Endothelial cell of umbilical vein (primary cell): Measurements from ENCODE around the gene BSG. TPM values are rescaled to one million over a fixed set of nuclear protein-coding genes. Genes with fewer than 3 reads are reported as not detected.

ENCODE experiments used
- BruUV-seq: library from RNA; stranded (reverse); fragments of 400-500 nt; replicated peaks from 2 replicates; lab custom pipeline; 2021; lab: Mats Ljungman, UMichigan
- CTCF ChIA-PET: fragments of 300-600, 350-600 bp; sonication (Branson Sonifier 250); formaldehyde crosslinking; loops from one replicate; lab custom pipeline; 2021; ENCODE audit warnings: antibody characterized with exemption, inconsistent platforms; lab: Charles Lee
- POLR2A ChIA-PET: fragments of 300-600, 350-600 bp; sonication (Branson Sonifier 250); formaldehyde crosslinking; loops from one replicate; lab custom pipeline; 2021; ENCODE audit warnings: antibody characterized with exemption, inconsistent platforms; lab: Charles Lee
- DNase-seq: peaks from one replicate; pipeline ENCODE4 v3.0.0-alpha.2; 2011; ENCODE audit warnings: low read depth, low spot score
- FAIRE-seq: peaks from 2 replicates; lab custom pipeline; 2011; peaks lifted over from hg19 to GRCh38; lab: Jason Lieb, UNC
- H2AFZ ChIP-seq: 2 replicates; pipeline ENCODE4 v1.6.0; 2012; ENCODE audit warnings: low read depth, low read length, control low read depth, inconsistent platforms
- H3K27ac ChIP-seq: 2 replicates; pipeline ENCODE4 v1.5.1; 2011; ENCODE audit warnings: low read depth, mild to moderate bottlenecking, control low read depth, low read length, moderate library complexity; ENCODE audit not compliant: insufficient read depth
- H3K27me3 ChIP-seq, 2 experiments: 2 replicates each; pipeline versions ENCODE4 v1.6.0 to v1.6.1; 2011; ENCODE audit warnings: low read length in 2 of 2, mixed read lengths in 1 of 2; ENCODE audit not compliant: control insufficient read depth in 2 of 2, insufficient read depth in 2 of 2
- H3K36me3 ChIP-seq, 2 experiments: 2 replicates in 1 of 2; 3 replicates in 1 of 2; pipeline ENCODE4 v1.5.1; 2011; ENCODE audit warnings: low read length in 2 of 2, mild to moderate bottlenecking in 1 of 2, moderate library complexity in 1 of 2; ENCODE audit not compliant: control insufficient read depth in 2 of 2, insufficient read depth in 2 of 2; ENCODE audit errors: extremely low read depth in 1 of 2
- H3K4me1 ChIP-seq: 3 replicates; pipeline ENCODE4 v1.5.1; 2011; ENCODE audit warnings: mild to moderate bottlenecking, low read length; ENCODE audit not compliant: control insufficient read depth, insufficient read depth; ENCODE audit errors: extremely low read depth
- H3K4me2 ChIP-seq: 2 replicates; pipeline ENCODE4 v1.6.1; 2011; ENCODE audit warnings: low read length, control low read depth, mixed read lengths; ENCODE audit not compliant: insufficient read depth
- H3K4me3 ChIP-seq, 3 experiments: fragments of 200-600 bp in 1 of 3; sonication (generic), shearing (Covaris generic) in 1 of 3; replicated peaks in 1 of 3; 2 replicates each; pipeline ENCODE4 v1.5.1; 2011 to 2016; ENCODE audit warnings: control low read depth in 3 of 3, low read length in 3 of 3, mild to moderate bottlenecking in 2 of 3, inconsistent platforms in 1 of 3, low read depth in 1 of 3, moderate library complexity in 1 of 3; ENCODE audit not compliant: insufficient read depth in 1 of 3
- H3K79me2 ChIP-seq: 2 replicates; pipeline ENCODE4 v1.6.0; 2012; ENCODE audit warnings: low read length, inconsistent platforms; ENCODE audit not compliant: control insufficient read depth, insufficient read depth
- H3K9ac ChIP-seq: replicated peaks from 2 replicates; pipeline ENCODE3; 2011; ENCODE audit warnings: low read length, control low read depth; ENCODE audit not compliant: insufficient read depth; ENCODE audit errors: extremely low read depth
- H3K9me1 ChIP-seq: replicated peaks from 3 replicates; pipeline ENCODE4 v1.6.0; 2011; ENCODE audit warnings: mild to moderate bottlenecking, low read length; ENCODE audit not compliant: control insufficient read depth, insufficient read depth; ENCODE audit errors: extremely low read depth
- H3K9me3 ChIP-seq: replicated peaks from 2 replicates; pipeline ENCODE4 v1.5.1; 2012; ENCODE audit warnings: low read length, inconsistent platforms; ENCODE audit not compliant: control insufficient read depth, insufficient read depth
- H4K20me1 ChIP-seq: replicated peaks from 2 replicates; pipeline ENCODE3; 2011; ENCODE audit warnings: mild to moderate bottlenecking, low read length; ENCODE audit not compliant: control insufficient read depth, insufficient read depth; ENCODE audit errors: extremely low read depth
- EZH2 ChIP-seq: IDR thresholded peaks from 2 replicates; pipeline ENCODE4 v1.6.1; 2012; ENCODE audit warnings: borderline replicate concordance, low read depth, mild to moderate bottlenecking, moderate library complexity, low read length, inconsistent platforms; ENCODE audit not compliant: severe bottlenecking
- FOS ChIP-seq: IDR thresholded peaks from 2 replicates; pipeline ENCODE4 v1.6.1; 2011; ENCODE audit warnings: mild to moderate bottlenecking, low read length, moderate library complexity, borderline replicate concordance; ENCODE audit not compliant: insufficient read depth
- GATA2 ChIP-seq: IDR thresholded peaks from 2 replicates; pipeline ENCODE4 v1.7.0; 2011; ENCODE audit warnings: low read depth, mild to moderate bottlenecking, moderate library complexity, mixed read lengths, low read length; ENCODE audit not compliant: insufficient read length, insufficient read depth
- JUN ChIP-seq: IDR thresholded peaks from 2 replicates; pipeline ENCODE4 v1.6.1; 2011; ENCODE audit warnings: borderline replicate concordance, low read depth; ENCODE audit not compliant: insufficient read length, insufficient read depth
- MYC ChIP-seq: IDR thresholded peaks from one replicate; pipeline ENCODE4 v1.6.1; 2011; ENCODE audit warnings: mild to moderate bottlenecking, low read depth, low read length
- POLR2A ChIP-seq: IDR thresholded peaks from 2 replicates; pipeline ENCODE4 v1.6.1; 2012; ENCODE audit warnings: low read depth, mild to moderate bottlenecking, control low read depth, low read length
- POLR2AphosphoS5 ChIP-seq: IDR thresholded peaks from 2 replicates; pipeline ENCODE4 v1.6.1; 2012; ENCODE audit warnings: low read depth, mild to moderate bottlenecking, control low read depth, low read length, moderate library complexity; ENCODE audit not compliant: insufficient read depth
- dilution Hi-C: fragments of 300-500 bp; cut with MboI; formaldehyde crosslinking; loops from one replicate; pipeline ENCODE4 v1.15.0; 2019; ENCODE audit warnings: low sequenced_read_pairs; ENCODE audit not compliant: extremely low pct_ligation_motif_present
- intact Hi-C: fragments of 100-400 bp; cut with micrococcal nuclease; formaldehyde crosslinking; loops from one replicate; pipeline ENCODE4 v1.10.0; 2022
- polyA plus RNA-seq, 4 experiments: library from polyadenylated mRNA; depleted of rRNA in 3 of 4; stranded (reverse) in 3 of 4; unstranded in 1 of 4; fragments of >200 nt; gene quantifications; 2 replicates each; pipeline versions ENCODE4 v1.2.1 to v1.2.3, GENCODE V29; 2011 to 2012; ENCODE audit warnings: missing spikeins in 1 of 4
- total RNA-seq: library from RNA; stranded (reverse); gene quantifications from 2 replicates; pipeline ENCODE4 v1.2.3, GENCODE V29; 2021
- TF ChIP-seq, protein P1 (sequence below): IDR thresholded peaks from 2 replicates; pipeline ENCODE4 v1.6.1; 2011; ENCODE audit not compliant: insufficient read depth, insufficient read length
- TF ChIP-seq, protein P2 (sequence below), 2 donors: IDR thresholded peaks; 1 replicate in 1 of 2; 2 replicates in 1 of 2; pipeline ENCODE4 v1.5.1; 2011; ENCODE audit warnings: low read length in 2 of 2, mild to moderate bottlenecking in 2 of 2, moderate library complexity in 2 of 2, control low read depth in 1 of 2, inconsistent platforms in 1 of 2, low read depth in 1 of 2; ENCODE audit not compliant: insufficient read depth in 1 of 2; ENCODE audit errors: extremely low read depth in 1 of 2

The BSG gene
- total and polyA plus RNA-seq, 2 donors (not counting 3 experiments of a cell fraction or from before 2014, with no cell fraction given), result 485 to 661 TPM

DNA sequence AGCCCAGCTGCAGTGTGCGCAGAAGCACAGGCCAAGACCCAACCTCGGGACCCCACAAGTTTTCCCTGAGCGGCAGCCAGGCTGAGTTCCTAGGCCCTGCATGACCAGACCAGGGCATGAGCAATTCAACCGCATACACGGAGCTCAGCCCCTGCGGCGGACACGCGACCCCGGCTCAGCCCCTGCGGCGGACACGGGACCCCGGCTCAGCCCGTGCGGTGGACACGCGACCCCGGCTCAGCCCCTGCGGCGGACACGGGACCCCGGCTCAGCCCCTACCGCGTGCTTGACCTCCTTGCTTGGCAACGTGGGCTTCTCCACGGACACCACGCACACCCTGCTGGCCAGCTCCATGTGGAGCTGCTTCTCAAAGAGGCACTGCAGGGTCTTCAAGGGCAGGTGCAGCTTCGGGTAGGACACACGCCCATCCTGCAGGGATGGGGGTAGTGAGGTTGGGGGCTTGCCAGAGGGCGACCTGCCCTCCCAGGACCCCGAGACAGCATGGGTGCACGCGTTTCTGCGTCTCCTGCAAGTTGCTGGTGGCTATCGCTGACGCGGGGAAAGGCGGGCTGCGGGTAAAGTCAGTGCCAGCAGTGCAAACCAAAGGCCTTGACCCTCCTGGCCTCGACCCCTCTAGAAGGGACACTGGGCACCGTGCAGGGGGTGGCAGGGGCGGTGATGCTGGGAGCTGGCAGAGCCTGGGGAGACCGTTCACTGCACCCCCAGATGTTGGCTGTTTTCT, 51.0 kb downstream of the BSG start:
- no TSS peak for BruUV-seq
- no peaks in the 10 kb centered on the region for H3K79me2 ChIP-seq
- peaks cover 3 to 31% of the 10 kb centered on the region in 2 experiments for H3K36me3 ChIP-seq
- dilution Hi-C loops, result no loop called here
- TF ChIP-seq EZH2, result no peak
- no peak for TF ChIP-seq JUN
- H3K9ac ChIP-seq, result no peak overlapping the region
- no peaks in the 10 kb centered on the region for H3K9me1 ChIP-seq
- CTCF ChIA-PET, result no interaction called here
- POLR2A ChIA-PET, result no interaction called here
- intact Hi-C loops, result no loop called here
- DNase-seq (no peak), FAIRE-seq (no peak)
- H3K27me3 ChIP-seq, result no peaks in the 10 kb centered on the region
- no peak overlapping the region for H3K4me2 ChIP-seq
- no peaks in the 10 kb centered on the region for H3K4me1 ChIP-seq
- no peak overlapping the region for H2AFZ ChIP-seq
- H3K9me3 ChIP-seq, result no peaks in the 10 kb centered on the region
- H4K20me1 ChIP-seq, result no peaks in the 10 kb centered on the region
- H3K27ac ChIP-seq, result no peak overlapping the region
- no peak overlapping the region for H3K4me3 ChIP-seq

DNA sequence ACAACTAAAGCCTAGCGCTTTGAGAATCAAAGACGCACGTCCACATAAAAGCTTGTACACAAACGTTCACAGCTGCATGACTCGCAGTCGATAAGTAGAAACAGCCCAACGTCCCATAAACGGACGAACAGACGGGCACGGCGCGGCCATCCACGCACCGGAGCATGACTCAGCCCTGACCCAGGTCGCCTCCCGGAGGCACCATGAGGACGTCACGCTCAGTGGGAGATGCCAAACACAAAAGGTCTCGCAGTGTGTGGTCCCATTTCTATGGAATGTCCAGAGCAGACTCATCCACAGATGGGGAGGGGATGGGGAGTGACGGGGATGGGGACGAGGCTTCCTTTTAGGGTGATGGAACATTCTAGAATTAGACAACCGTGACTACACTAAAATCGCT, 51.6 kb downstream of the BSG start:
- FAIRE-seq, result no peak
- ChIA-PET CTCF (no interaction called here), POLR2A (no interaction called here)
- Histone ChIP-seq H3K9ac (no peak overlapping the region), H3K27me3 (no peaks in the 10 kb centered on the region), H3K27ac (no peak overlapping the region), H3K79me2 (no peaks in the 10 kb centered on the region), H2AFZ (no peak overlapping the region), H3K36me3 (peaks cover 0 to 31% of the 10 kb centered on the region in 2 experiments), H4K20me1 (no peaks in the 10 kb centered on the region), H3K4me3 (no peak overlapping the region), H3K4me1 (no peaks in the 10 kb centered on the region), H3K9me3 (no peaks in the 10 kb centered on the region), H3K9me1 (no peaks in the 10 kb centered on the region), H3K4me2 (no peak overlapping the region)
- intact Hi-C loops (no loop called here), dilution Hi-C loops (no loop called here)
- BruUV-seq, result no TSS peak
- no peak for TF ChIP-seq POLR2AphosphoS5
- TF ChIP-seq FOS, result no peak
- no peak for TF ChIP-seq EZH2
- TF ChIP-seq GATA2, result no peak
- TF ChIP-seq, protein P1, sequence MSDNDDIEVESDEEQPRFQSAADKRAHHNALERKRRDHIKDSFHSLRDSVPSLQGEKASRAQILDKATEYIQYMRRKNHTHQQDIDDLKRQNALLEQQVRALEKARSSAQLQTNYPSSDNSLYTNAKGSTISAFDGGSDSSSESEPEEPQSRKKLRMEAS, result no peak
- no peak for TF ChIP-seq MYC
- TF ChIP-seq, protein P2, sequence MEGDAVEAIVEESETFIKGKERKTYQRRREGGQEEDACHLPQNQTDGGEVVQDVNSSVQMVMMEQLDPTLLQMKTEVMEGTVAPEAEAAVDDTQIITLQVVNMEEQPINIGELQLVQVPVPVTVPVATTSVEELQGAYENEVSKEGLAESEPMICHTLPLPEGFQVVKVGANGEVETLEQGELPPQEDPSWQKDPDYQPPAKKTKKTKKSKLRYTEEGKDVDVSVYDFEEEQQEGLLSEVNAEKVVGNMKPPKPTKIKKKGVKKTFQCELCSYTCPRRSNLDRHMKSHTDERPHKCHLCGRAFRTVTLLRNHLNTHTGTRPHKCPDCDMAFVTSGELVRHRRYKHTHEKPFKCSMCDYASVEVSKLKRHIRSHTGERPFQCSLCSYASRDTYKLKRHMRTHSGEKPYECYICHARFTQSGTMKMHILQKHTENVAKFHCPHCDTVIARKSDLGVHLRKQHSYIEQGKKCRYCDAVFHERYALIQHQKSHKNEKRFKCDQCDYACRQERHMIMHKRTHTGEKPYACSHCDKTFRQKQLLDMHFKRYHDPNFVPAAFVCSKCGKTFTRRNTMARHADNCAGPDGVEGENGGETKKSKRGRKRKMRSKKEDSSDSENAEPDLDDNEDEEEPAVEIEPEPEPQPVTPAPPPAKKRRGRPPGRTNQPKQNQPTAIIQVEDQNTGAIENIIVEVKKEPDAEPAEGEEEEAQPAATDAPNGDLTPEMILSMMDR (IDR thresholded peaks at IDR 0.05; ENCODE audit: extremely low read depth in 1 of 2, insufficient read depth in 1 of 2, low read depth in 1 of 2, low read length in 2 of 2), result no peak
- no peak for TF ChIP-seq POLR2A
- no peak for TF ChIP-seq JUN
- DNase-seq, result no peak
